Embryonic facial prominence (tissue), 1 donor: ENCODE results near the gene EPHA4.
A peak's percentile ranks its signal among the peaks of the same experiment; 100 is the strongest.

Source experiments
- DNase-seq: peaks from one replicate; pipeline ENCODE4 v3.0.0-alpha.2; 2016; ENCODE audit errors: extremely low spot score

Gene EPHA4

DNA sequence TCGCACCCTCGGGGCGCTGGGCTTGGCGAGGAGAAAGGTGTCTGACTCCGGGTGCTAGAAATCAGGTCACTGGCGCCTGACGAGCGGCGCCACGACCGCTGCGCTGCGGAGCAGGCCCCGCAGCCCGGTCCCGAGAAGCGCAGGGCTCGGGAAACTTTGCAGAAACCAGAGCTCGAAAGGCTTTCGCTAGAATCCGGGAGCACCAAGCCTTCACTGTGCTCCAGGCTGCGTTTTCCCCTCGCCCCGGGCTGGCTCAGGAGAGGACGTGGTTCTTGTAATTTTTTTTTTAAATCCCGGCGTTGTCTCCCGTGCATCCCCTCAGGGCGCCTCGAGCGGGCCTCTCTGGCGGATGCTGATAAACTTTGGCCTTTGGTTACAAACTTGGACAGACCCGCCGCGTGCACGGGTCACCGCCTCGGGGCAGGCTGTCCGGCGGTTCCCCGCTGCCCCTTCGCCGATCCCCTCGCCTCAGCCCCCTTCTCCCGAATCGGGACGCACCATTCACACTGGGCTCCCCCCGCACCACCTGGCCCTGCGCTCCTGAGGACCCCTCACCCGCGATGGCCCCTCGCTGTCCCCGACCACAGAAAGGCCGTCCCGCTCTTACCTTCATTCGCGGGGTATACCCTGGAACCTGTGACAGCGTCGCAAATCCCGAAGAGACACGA lies 419 bp downstream of the EPHA4 start:
- DNase-seq, result peak; percentile 43

DNA sequence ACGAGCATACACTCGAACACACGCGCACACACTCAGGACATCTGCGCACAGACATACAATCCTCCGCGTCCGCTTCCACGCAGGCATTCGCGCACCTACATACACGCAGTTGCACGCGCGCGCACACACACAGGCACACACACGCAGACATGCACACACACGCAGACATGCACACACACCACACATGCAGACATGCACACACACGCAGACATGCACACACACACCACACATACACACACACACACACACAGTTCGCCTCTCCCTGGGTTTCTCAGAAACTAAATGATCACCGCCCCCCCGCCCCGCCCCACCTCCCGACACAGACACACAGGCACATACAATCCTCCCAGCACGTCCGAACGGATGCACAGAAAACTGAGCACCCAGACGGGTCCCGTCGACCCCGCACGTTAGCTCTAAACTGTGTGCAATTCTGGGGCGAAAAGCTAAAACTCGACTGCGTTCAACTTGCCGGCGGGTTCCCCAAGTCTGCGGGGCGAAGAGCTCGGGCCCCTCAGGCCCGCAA lies 1.0 kb downstream of the EPHA4 start:
- no peak for DNase-seq

DNA sequence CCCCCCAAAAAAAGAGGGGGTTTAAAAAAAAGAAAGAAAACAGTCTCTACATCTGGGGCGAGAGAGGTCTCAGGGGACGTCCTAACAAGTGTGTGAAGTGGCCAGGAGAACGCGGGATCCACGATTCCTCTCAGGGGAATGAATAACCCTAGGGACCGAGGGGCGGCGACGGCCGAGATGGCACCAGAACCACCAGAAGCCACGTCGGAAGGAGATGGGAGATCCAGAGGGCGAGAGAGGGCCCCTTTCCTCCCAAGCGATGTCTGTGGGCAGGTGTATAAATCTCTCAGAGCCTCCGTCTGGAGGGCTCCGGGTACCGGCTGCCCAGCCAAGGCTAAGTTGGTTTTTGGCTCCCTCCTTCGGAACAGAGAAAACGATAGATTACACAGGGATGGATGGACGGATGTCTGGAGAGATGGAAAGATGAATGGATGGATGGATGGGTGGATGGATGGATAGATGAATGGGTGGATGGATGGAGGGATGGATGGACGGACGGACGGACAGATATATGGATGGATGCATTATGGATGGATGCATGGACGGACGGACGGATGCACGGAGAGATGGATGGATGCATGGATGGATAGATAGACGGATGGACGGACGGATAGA lies 1.7 kb downstream of the EPHA4 start:
- no peak for DNase-seq

DNA sequence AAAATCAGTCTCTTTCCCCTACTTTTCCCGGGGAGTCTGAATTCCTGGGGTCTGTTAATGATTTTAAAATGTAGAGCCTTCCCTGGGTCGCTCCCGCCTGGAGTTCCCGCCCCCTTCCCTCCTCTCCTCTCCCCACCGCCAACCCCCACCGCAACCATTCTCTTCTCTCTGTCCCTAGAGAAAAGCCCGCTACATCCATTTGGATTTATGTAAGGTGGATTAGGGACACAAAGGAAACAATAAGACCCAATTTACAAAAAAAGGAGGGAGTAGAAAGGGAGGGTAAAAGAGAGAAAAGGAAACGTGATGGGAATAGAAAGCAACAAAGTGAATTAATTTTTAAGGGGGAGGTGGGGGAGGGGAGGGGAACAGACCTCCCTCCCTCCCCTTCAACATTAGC lies 2.2 kb downstream of the EPHA4 start:
- DNase-seq, result no peak

DNA sequence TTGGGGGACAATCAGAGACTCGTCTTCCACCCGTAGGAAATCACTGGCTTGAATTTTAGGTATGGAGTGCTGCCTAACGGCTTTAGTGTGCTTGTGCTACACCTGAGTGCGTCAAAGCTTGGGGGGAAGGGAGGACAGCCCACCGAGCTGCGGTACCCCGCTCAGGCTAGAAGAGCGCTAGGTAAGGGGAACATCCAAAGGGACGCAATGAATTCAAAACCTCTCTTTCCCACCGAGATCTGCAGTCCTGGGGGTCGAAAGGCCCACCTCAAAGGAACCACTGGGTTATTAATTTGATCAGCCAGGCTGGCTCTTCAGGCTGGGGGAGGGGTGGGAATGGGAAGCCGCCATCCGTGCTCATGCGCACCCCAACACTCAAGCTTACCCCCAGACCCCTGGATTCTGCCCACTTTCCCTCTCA lies 2.7 kb downstream of the EPHA4 start:
- DNase-seq, result no peak

DNA sequence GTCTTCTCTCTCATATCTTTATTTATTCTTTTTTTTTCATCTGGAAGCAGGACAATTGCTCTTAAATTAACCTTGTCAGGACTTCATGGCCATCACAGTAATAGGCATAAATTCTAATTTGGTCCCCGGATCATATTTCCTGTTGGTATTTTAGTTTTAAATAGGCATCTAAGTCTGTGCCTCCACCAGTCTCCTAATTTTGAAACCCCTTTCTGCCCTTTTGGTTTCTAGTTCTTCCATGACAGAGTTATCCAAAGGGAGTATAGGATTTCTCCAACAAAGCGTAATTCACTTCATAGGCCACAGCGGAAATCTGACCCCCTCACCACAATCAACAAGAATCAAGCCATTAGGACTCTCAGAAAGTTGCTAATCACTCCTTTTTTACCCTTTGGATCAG lies 3.8 kb downstream of the EPHA4 start:
- no peak for DNase-seq

DNA sequence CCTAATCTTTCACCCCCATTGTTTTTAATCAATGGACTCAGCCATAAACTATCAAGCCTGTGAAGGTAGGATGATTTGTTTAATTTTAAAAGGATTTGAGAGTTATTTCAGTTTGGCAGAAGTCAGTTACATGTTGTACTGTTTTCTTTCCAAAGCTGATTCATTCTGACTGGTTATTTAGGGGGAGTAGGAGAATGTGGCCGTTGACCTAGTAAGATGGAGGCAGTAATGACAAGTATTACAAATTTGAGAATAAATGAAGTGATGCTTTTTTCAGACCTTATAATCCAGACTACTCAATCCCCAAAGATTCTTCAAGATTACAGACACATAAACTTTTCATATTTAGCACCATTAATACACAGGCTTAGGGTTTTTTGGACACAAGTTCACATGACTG lies 4.3 kb downstream of the EPHA4 start:
- no peak for DNase-seq

DNA sequence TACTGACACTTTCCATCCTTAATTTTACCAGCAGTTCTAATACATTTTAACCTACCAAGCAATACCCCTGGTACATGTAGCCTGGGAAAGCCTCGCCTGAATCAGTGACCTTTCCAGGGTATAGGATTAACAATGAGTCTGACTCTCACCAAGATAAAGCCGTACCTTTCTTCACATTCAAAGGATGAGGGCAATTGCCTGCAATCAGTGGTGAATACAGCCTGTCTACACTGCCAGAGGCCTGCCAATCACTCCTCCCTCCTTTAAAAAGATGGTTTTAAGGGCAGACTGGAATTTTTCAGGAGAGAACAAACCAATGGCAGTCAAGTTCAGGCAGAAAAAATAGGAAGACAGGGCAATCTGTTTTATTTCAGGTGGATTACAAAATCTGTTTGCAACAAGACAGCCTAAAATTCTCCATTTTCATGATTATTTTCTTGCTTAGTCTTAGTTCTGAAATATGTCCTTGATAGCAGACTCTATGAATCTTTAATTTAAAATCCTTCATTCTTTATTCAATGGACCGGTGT lies 4.8 kb downstream of the EPHA4 start:
- DNase-seq, result no peak

DNA sequence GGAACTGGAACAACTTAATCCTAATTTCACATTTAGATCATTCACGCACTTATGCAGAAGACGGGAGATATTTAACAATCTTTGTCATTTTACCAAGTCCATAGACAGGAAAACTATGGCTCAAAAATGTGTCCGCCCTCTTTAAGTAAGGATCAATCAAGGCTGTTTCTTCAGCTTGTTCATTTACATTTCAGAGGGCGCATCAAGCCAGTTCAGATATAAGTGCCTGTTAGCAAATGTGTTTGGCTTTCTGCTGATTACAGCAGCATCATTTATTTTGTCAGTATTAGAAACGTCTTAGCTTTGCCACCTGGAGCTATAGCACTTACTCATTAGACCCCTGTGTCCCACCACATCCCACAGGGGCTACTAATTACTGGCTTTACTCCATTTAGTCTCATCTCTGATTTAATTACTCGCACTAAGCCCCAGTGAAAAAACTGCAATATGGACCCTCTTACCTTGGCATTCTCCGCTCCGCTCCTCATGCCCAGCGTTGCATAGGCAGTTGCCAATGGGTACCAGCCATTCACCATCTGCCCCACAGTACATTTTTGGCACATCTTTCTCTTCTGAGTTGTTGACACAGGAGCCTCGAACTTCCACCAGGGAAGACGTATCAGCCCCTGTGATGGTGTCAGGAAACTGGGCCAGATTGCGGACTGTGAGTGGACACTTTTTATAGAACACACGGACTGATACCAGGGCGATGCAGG lies 8.7 kb downstream of the EPHA4 start:
- DNase-seq, result no peak

DNA sequence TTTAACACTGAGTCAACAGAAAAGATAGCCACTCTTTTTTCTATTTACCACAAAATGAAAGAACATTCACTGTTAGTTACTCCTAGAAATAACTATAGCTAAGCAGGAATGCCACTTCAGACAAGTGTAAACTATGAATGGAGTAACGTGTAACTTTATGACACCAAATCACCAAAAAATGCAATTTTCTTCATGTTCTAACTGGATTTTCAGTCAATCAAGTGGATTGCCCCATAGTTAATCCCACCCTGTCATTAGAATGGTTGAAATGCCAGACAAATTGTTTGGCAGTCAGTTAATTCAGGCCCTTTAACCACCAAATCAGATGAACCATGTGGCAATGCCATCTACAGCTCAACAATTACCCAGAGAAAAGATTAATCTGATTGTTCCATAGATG lies 9.9 kb downstream of the EPHA4 start:
- no peak for DNase-seq

DNA sequence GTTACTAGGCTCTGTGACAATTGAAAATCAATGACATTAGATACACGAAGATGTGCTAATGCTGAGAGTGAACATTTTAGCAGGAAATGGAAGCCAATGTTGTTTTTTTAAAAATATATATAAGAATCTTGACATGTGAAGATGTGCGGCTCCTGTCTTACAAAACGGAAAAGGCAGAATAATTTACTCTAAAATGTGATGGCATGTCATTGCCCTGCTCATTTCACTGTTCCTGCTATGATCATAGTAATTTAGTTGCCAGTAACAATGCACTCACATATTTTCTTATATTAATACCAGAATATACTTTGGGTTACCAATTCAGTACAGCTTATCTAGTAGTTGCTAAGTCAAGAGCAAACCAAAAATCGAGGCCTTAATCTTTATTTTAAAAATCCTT lies 10.3 kb downstream of the EPHA4 start:
- DNase-seq, result no peak

DNA sequence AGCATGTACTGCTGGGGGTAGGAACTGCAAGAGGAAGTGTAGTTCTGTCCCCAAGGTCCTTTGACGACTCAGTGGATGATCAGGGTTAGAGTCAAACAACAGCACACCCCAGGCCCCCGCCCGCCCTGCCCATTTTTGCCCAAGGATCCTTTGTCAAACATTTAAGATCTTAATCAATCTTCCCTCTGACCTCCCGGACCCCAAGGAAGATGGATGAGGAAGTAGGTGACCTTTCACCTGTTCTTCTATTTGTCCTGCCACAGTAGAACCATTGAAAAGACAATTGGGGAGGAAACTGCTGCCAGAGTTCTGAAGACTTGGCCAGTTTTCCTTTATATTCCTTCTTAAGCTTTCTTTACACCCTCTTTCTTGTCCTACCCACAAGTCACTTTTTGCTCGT lies 12.1 kb downstream of the EPHA4 start:
- DNase-seq, result no peak

DNA sequence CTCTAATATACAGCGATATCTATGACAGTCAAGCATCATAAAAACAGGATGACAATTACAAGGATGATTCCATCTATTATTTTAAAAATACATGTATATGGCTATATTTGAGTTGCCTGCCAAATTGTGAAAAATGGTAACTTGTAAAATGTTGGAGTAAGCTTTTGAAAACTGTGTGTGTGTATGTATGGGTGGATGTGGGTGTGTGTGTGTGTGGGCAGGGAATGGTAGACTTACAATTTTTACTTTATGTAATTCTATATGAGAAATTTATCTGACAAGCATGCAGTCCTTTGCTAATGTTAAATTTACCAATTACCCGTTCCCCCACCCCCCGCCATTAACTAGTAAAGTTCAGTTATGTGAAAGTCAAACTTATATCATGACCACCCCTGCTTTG lies 14.0 kb downstream of the EPHA4 start:
- no peak for DNase-seq

DNA sequence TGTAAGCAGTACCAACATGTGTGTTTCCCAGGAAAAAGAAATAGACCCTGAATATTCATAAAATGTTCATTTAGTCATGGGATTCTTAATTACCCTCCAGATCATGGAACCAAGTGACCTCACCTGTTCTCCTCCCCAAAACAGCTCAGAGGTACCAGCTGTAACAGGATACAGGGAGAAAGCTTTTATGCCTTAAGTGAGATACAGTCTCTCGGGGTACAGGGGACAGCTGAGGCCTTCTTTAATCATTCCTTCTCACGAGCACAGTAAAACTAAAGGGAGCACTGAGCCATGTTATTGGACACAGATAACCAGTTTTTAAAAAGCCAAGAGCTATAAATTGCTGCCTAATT lies 16.6 kb downstream of the EPHA4 start:
- no peak for DNase-seq

DNA sequence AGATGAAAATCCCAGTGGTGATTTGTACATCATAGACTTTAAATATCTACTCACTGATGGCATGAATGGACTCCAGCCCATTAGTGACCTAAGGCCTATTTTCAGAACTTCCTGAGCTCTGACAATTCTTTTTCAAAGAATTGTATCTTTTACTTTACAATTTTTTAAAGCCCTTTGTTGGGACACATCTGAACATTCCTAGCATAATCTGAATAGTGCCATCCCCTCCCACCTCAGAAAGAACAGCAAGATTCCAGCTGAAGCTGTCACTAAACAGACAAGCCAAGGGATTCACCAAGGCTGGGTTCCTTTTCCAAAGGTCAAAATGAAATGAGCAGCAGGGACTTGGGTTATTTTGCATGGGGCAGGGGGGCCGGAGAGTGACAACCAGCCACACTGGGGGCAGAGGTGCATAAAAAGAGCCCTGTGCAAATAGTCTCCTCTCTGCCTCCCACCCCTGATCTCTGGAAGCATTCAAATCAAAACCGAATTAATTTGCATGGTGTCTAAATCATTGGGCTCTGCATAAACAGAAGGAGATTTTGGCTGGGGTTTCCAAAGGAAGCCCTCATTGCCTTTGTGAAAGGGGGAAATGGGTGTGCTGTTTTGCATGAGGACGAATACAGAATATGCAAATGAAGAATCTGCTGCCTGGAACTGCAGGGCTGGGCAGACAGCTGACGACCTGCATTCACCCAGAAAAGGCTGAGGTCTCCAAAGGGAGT lies 17.2 kb downstream of the EPHA4 start:
- DNase-seq, result no peak

DNA sequence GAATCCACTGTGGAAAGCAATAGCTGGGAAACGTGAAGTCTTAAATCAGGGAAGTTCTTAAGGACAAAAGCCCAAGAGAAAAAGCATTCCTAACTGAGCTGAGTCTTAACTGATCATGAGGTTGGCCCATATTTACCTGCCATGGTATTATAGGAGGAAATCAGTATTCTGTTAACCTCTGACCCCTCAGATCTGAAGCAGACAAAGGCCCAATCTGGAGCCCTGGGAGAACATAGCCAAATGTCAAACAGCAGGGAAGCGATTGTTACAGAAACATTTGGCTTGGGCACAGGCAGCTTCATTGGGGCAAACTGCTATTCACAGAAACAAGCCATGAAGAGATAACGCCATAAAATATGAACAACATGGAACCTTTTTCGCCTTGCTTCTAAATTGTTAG lies 18.8 kb downstream of the EPHA4 start:
- no peak for DNase-seq

DNA sequence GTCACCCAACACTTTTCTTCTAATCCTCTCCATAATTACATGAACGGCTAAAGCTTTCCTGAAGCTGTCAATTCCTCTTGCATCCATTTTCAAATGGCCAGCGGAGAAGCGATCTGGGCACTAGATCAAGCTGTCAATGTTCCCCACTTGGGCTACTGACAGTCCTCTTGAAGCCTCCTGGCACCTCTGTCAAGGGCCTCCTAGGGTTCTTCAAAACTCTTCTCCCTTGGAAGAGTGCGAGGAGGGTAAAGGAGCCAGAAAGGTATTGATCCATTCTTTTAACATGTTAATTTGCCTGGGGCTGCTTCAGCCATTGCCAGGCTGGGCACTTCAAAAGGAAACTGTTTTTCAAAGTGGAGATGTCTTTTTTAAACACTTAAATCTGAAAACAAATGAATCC lies 19.8 kb downstream of the EPHA4 start:
- DNase-seq, result no peak

DNA sequence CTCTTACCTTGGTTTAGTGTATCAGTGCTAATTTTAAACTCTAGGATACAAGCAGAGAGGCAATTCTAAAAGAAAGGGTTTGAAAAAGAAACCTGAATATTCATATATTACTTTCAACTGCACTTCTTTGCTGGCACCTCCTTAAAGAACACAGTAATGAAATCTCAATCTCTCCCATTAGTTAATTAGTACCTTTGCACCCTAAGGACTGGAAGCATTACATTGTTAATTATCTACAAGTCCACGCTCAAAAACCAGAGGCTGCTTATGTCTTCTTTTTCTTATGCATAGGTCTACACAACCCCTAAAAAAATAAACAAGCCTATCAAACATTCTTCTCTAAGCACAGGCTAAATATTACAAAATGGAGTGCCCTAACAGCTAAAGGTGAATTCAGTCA lies 20.2 kb downstream of the EPHA4 start:
- DNase-seq, result no peak

DNA sequence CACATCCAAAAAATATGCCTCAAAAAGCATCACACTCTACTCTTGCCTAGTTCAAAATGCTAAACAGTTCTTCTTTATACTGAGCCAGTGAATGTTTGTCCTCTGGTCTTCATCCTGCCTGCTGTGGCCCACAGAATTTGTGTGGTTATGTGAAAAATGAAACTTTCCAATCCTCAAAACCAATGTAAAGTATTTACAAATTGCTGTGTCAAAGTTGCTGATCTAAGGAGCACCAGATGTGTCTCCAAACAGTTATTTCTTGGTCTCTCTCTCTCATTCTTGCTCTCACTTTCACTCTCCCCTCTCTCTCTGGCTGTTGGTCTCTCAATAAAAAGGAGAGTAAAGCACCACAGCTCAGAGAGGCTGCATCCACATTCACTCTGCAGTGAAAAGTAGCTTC lies 23.0 kb downstream of the EPHA4 start:
- DNase-seq, result no peak

DNA sequence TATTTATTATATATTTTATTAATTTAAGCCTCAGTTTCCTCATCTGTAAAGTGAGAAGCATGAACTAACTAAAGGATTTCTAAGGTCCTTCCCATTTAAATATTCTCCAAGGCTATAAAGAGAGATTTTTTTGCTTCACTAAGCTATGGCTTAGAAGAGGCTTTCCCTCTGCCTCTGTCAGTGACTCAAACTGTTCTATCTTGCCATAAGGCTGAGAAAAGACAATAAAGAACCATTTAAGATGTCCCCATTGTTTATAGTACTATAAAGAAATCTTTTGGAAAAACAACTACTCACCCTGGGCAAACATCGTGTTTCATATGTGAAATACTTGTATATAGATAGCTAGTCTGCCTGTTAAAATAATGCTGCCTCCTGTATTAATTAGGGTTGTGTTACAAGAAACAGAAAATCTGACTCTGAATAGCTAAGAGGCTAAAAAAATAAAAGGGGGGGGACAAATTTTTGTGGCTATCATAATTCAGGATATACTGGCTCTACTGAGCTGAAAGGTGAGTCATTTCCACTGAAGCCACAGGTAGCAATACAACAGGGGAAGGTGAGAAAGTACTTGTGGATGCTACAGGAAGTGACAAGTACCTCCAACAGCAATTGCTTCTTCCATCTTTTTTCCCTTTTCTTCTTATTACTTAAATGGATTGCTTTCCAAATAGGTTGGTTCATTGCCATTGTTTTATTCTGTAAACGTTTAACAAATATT lies 25.4 kb downstream of the EPHA4 start:
- no peak for DNase-seq

DNA sequence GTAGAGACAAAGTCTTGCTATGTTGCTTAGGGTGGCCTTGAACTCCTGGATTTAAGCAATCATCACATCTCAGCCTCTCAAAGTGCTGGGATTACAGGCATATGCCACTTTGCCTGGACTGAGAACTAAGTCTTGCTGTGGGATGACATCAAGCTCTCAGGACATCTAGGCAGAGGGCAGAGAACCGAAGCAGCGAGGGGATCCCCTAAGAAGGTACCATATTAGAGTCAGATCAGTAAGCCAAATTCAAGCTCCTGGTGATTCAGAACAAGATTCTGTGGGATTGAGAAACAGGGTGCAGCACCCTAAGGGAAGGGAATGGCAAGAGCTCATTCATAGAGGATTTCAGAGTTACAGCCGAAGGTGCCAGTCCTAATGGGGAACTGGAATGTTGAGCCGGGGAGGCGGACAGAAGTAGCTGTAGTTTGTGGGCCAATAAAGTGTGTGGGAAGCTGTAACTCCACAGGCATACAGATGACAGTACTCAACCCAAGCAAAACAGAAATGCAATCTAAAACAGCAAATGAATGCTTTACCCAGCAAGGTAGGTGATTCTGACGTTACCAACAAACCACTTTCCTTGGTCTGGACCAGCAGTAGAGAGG lies 30.9 kb downstream of the EPHA4 start:
- no peak for DNase-seq
